AG04450 (cell line): Measurements from ENCODE around the gene ARHGAP6. TPM values are rescaled to one million over a fixed set of nuclear protein-coding genes. Genes with fewer than 3 reads are reported as not detected.
"Not testable (repeated sequence)": the region's sequence is repeated elsewhere in the genome, so short reads cannot be mapped to it uniquely, and the experiment has no call there.

Source experiments
- CTCF ChIA-PET: fragments of 300-600, 350-600 bp; formaldehyde crosslinking; extraction: SDS; loops from one replicate; lab custom pipeline; 2022; ENCODE audit warnings: antibody characterized with exemption, inconsistent platforms; lab: Charles Lee
- POLR2A ChIA-PET: fragments of 350-600 bp; formaldehyde crosslinking; extraction: SDS; loops from one replicate; lab custom pipeline; 2021; ENCODE audit warnings: antibody characterized with exemption, inconsistent platforms; lab: Yijun Ruan, JAX
- DNase-seq: peaks from one replicate; pipeline ENCODE4 v3.0.0-alpha.2; 2011; ENCODE audit warnings: low read depth, low spot score
- H3K27ac ChIP-seq: one replicate; pipeline ENCODE4 v1.5.1; 2012; ENCODE audit warnings: low read depth, low read length, control low read depth
- H3K27me3 ChIP-seq: one replicate; pipeline ENCODE4 v1.6.0; 2012; ENCODE audit warnings: low read length; ENCODE audit not compliant: control insufficient read depth, insufficient read depth
- H3K4me3 ChIP-seq: 2 replicates; pipeline ENCODE4 v1.5.1; 2011; ENCODE audit warnings: mild to moderate bottlenecking, low read depth, low read length, control low read depth
- H3K9me3 ChIP-seq: 2 replicates; pipeline ENCODE4 v1.5.1; 2012; ENCODE audit warnings: low read length; ENCODE audit not compliant: control insufficient read depth, insufficient read depth
- CTCF ChIP-seq: IDR thresholded peaks from 2 replicates; pipeline ENCODE4 v1.5.1; 2011; ENCODE audit warnings: low read depth, low read length, control low read depth, inconsistent platforms
- polyA plus RNA-seq: library from polyadenylated mRNA; depleted of rRNA; stranded (reverse); fragments of >200 nt; gene quantifications from 2 replicates; pipeline ENCODE4 v1.2.3, GENCODE V29; 2011

The ARHGAP6 gene
- polyA plus RNA-seq, 1 experiment, result 4.0 TPM

GRCh38 chrX:11124112-11124511 is 541.6 kb downstream of the ARHGAP6 start:
- POLR2A ChIA-PET, result no interaction called here

GRCh38 chrX:11123087-11123486 is 542.6 kb downstream of the ARHGAP6 start:
- CTCF ChIA-PET, H3K4me3 ChIP-seq, DNase-seq, H3K27ac ChIP-seq, POLR2A ChIA-PET, H3K27me3 ChIP-seq, H3K9me3 ChIP-seq: not testable (repeated sequence)

More at GRCh38 chrX:11124112-11124511, 541.6 kb downstream of the ARHGAP6 start:
- H3K27me3 ChIP-seq, result no peaks in the 10 kb centered on the region
- H3K4me3 ChIP-seq, result no peak overlapping the region
- no peak for DNase-seq
- no peaks in the 10 kb centered on the region for H3K9me3 ChIP-seq
- no peak overlapping the region for H3K27ac ChIP-seq
- CTCF ChIA-PET, result interaction anchor here (0.7 kb wide), 1 partner anchor 12 kb away, joined by 3 read pairs; no protein-coding TSS in a partner anchor
- TF ChIP-seq CTCF, result no peak

- POLR2A ChIA-PET, result no interaction called here
- CTCF ChIA-PET, result no interaction called here
- no peak overlapping the region for H3K4me3 ChIP-seq
- H3K27me3 ChIP-seq, result no peaks in the 10 kb centered on the region
- no peak for TF ChIP-seq CTCF
- H3K9me3 ChIP-seq, result no peaks in the 10 kb centered on the region
- DNase-seq, result no peak
- no peak overlapping the region for H3K27ac ChIP-seq
These were observed 546.3 kb downstream of the ARHGAP6 start for GRCh38 chrX:11119313-11119943.

GRCh38 chrX:11117745-11118144 is 548.0 kb downstream of the ARHGAP6 start:
- TF ChIP-seq CTCF, result no peak
- no peaks in the 10 kb centered on the region for H3K9me3 ChIP-seq
- no peaks in the 10 kb centered on the region for H3K27me3 ChIP-seq
- no peak for DNase-seq
- H3K27ac ChIP-seq, result no peak overlapping the region
- H3K4me3 ChIP-seq, result no peak overlapping the region
- POLR2A ChIA-PET, result no interaction called here
- CTCF ChIA-PET, result no interaction called here

GRCh38 chrX:11113731-11114130 is 552.0 kb downstream of the ARHGAP6 start:
- H3K9me3 ChIP-seq, result no peaks in the 10 kb centered on the region
- ChIA-PET CTCF (interaction anchor here (1.1 to 1.5 kb wide), 2 partner anchors 24 to 923 kb away, joined by 4 to 5 read pairs; no protein-coding TSS in a partner anchor), POLR2A (no interaction called here)
- no peak for TF ChIP-seq CTCF
- H3K27me3 ChIP-seq, result no peaks in the 10 kb centered on the region
- no peak overlapping the region for H3K27ac ChIP-seq
- 0 out of 2 replicates have a peak overlapping the region, but pooled peaks have one; percentile 3 for H3K4me3 ChIP-seq
- no peak for DNase-seq
